GM06990 (cell line): ENCODE measurements around the gene PLA2G3.

Experiments used
- DNase-seq: peaks from one replicate; pipeline ENCODE4 v3.0.0-alpha.2; 2011; ENCODE audit not compliant: insufficient read length; ENCODE audit errors: extremely low read depth
- H3K27me3 ChIP-seq: replicated peaks from 2 replicates; pipeline ENCODE4 v1.6.0; 2011; ENCODE audit warnings: low read length; ENCODE audit not compliant: control insufficient read depth, insufficient read depth
- H3K36me3 ChIP-seq: 2 replicates; pipeline ENCODE4 v1.5.1; 2011; ENCODE audit warnings: low read length; ENCODE audit not compliant: control insufficient read depth, insufficient read depth
- H3K4me3 ChIP-seq: replicated peaks from 2 replicates; pipeline ENCODE4 v1.5.1; 2011; ENCODE audit warnings: low read depth, mild to moderate bottlenecking, control low read depth, low read length
- TF ChIP-seq, protein P1 (sequence below): IDR thresholded peaks from 2 replicates; pipeline ENCODE4 v1.5.1; 2011; ENCODE audit warnings: low read length, control low read depth, mild to moderate bottlenecking, inconsistent platforms; ENCODE audit not compliant: insufficient read depth, poor library complexity, severe bottlenecking

PLA2G3 gene

DNA sequence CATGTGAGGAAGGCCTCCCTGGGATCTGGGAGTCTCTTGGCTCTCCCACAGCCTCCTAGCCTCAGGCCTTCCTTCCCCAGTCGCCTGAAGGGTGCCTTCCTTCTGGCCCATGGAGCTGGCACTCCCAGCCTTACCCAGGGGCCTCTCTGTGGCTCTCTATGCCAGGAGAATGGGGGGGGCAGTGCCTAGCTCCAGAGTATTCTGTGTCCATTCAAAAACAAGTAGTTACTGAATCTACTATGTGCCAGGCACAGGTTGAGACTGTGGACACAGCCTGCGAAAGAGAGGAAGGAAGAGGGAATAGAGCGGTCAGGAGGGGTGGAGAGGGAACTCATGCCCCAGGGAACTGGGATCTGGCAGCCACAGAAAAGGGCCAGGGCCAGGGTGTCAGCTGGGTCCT is 2.7 kb upstream of the PLA2G3 start:
- Histone ChIP-seq H3K27me3 (no peaks in the 10 kb centered on the region), H3K36me3 (no peaks in the 10 kb centered on the region), H3K4me3 (no peak overlapping the region)
- DNase-seq = no peak
- TF ChIP-seq, protein P1, sequence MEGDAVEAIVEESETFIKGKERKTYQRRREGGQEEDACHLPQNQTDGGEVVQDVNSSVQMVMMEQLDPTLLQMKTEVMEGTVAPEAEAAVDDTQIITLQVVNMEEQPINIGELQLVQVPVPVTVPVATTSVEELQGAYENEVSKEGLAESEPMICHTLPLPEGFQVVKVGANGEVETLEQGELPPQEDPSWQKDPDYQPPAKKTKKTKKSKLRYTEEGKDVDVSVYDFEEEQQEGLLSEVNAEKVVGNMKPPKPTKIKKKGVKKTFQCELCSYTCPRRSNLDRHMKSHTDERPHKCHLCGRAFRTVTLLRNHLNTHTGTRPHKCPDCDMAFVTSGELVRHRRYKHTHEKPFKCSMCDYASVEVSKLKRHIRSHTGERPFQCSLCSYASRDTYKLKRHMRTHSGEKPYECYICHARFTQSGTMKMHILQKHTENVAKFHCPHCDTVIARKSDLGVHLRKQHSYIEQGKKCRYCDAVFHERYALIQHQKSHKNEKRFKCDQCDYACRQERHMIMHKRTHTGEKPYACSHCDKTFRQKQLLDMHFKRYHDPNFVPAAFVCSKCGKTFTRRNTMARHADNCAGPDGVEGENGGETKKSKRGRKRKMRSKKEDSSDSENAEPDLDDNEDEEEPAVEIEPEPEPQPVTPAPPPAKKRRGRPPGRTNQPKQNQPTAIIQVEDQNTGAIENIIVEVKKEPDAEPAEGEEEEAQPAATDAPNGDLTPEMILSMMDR = no peak

- DNase-seq = no peak
- TF ChIP-seq, protein P1 = no peak
- Histone ChIP-seq H3K27me3 (no peaks in the 10 kb centered on the region), H3K4me3 (no peak overlapping the region), H3K36me3 (no peaks in the 10 kb centered on the region)
Measured at GRCh38 chr22:31142285-31142684, 2.0 kb upstream of the PLA2G3 start.

GRCh38 chr22:31141551-31141950 is 1.2 kb upstream of the PLA2G3 start:
- DNase-seq = no peak
- Histone ChIP-seq H3K36me3 (no peaks in the 10 kb centered on the region), H3K27me3 (no peaks in the 10 kb centered on the region), H3K4me3 (no peak overlapping the region)
- TF ChIP-seq, protein P1 = no peak

GRCh38 chr22:31140746-31141145 is 438 bp upstream of the PLA2G3 start:
- no peaks in the 10 kb centered on the region for H3K36me3 ChIP-seq

GRCh38 chr22:31139066-31139465 is 1.2 kb downstream of the PLA2G3 start:
- no peak overlapping the region for H3K4me3 ChIP-seq

More at GRCh38 chr22:31140746-31141145, 438 bp upstream of the PLA2G3 start:
- Histone ChIP-seq H3K4me3 (no peak overlapping the region), H3K27me3 (no peaks in the 10 kb centered on the region)
- TF ChIP-seq, protein P1 = no peak
- no peak for DNase-seq

More at GRCh38 chr22:31139066-31139465, 1.2 kb downstream of the PLA2G3 start:
- no peak for DNase-seq
- TF ChIP-seq, protein P1 = no peak
- Histone ChIP-seq H3K36me3 (no peaks in the 10 kb centered on the region), H3K27me3 (no peaks in the 10 kb centered on the region)
